Upper lobe of left lung (tissue), 6 donors: Measurements from ENCODE around the gene NKAIN4. TPM values are rescaled to one million over a fixed set of nuclear protein-coding genes. Genes with fewer than 3 reads are reported as not detected.

Source experiments
- ATAC-seq, 2 donors: fragments of 200-7000 bp; cut with Tn5 transposase; one replicate each; pipeline ENCODE4 v1.9.1; 2022; ENCODE audit warnings: mild to moderate bottlenecking in 2 of 2, moderate library complexity in 2 of 2; ENCODE audit not compliant: low FRiP score in 2 of 2
- DNase-seq, 2 donors: peaks; one replicate each; pipeline ENCODE4 v3.0.0-alpha.2; 2019 to 2020
- H3K27ac ChIP-seq, 4 donors: fragments of 200-600 bp; sonication (generic); one replicate each; pipeline ENCODE4 v1.5.1; 2016 to 2019
- H3K27me3 ChIP-seq, 4 donors: fragments of 200-600 bp; sonication (generic); one replicate each; pipeline ENCODE4 v1.5.1; 2017 to 2019
- H3K36me3 ChIP-seq, 4 donors: fragments of 200-600 bp; sonication (generic); one replicate each; pipeline ENCODE4 v1.5.1; 2016 to 2019
- H3K4me1 ChIP-seq, 4 donors: fragments of 200-600 bp; sonication (generic); one replicate each; pipeline ENCODE4 v1.5.1; 2018 to 2019
- H3K4me3 ChIP-seq, 4 donors: fragments of 200-600 bp; sonication (generic); one replicate each; pipeline ENCODE4 v1.5.1; 2017 to 2019; ENCODE audit warnings: mild to moderate bottlenecking in 2 of 4, moderate library complexity in 1 of 4
- H3K9me3 ChIP-seq, 4 donors: fragments of 200-600 bp; sonication (generic); one replicate each; pipeline ENCODE4 v1.5.1; 2018 to 2019
- EP300 ChIP-seq, 4 donors: sonication (generic); formaldehyde crosslinking; IDR thresholded peaks; one replicate each; pipeline ENCODE4 v1.5.1; 2017; ENCODE audit warnings: antibody characterized with exemption in 4 of 4, control low read depth in 2 of 4
- POLR2A ChIP-seq, 4 donors: fragments of 450-650 bp; IDR thresholded peaks; one replicate each; pipeline ENCODE4 v1.5.1; 2016 to 2017; ENCODE audit warnings: antibody characterized with exemption in 4 of 4, mild to moderate bottlenecking in 2 of 4
- POLR2AphosphoS5 ChIP-seq, 2 donors: sonication (generic); formaldehyde crosslinking; IDR thresholded peaks; one replicate each; pipeline ENCODE4 v1.5.1; 2017; ENCODE audit warnings: antibody characterized with exemption in 2 of 2
- WGBS, 2 donors: methylation state at CpG; one replicate each; pipeline ENCODE4 v1.1.5; 2017 to 2018; 5-methylcytosine and 5-hydroxymethylcytosine counted together
- total RNA-seq, 6 donors: library from RNA; depleted of rRNA in 4 of 6; stranded (reverse); fragments of >200 nt in 4 of 6; gene quantifications; one replicate each; pipeline versions ENCODE4 v1.1.0 to v1.2.1, GENCODE V29; 2016 to 2021
- TF ChIP-seq, protein P1 (sequence below), 6 experiments: fragments of 450-650 bp in 4 of 6; fragments of 200-600 bp in 2 of 6; sonication (generic) in 2 of 6; IDR thresholded peaks; one replicate each; pipeline ENCODE4 v1.5.1; 2016 to 2019; ENCODE audit warnings: antibody characterized with exemption in 6 of 6
- donor health status: DM: no; HTN: no; CAD: no; lungs with moderate emphysema.
- donor health status: DM: no; HTN: yes; CAD: no; lungs with severe emphysema.

NKAIN4 gene
- total RNA-seq, 6 donors from 2014 or later: 0.17 TPM; not detected in 5

DNA sequence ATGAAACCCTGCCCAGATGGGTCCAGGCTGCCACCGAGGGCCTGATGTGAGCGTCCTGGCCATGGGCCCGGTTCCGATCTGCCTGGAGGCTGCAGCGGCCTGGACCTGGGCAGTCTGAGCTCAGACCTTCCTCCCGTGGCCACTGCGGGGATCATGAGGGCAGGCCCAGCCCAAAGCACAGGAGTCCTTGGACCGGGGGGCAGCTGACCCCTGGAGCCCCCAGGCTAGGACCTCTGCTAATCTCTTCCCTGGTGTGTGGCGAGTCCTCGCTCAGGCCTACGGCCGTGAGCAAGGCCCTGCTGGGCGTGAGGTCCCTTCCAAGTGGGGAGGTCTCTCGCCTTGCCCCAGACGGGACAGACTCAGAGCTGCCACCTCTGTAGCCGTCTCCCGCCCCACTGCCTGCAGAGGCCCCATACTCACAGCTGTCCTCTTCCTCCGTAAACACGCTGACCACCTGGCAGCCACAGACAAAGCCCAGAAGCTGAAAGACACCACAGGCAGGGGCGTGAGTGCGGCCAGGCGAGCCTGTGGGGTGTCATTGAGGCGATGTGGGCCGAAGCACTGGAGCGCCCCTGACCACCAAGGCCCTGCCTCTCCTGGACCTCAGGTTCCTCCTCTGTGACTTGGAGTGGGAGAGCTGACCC lies 10.5 kb downstream of the NKAIN4 start:
- Histone ChIP-seq H3K9me3 (no peaks in the 10 kb centered on the region), H3K4me1 (no peaks in the 10 kb centered on the region), H3K36me3 (no peaks in the 10 kb centered on the region), H3K4me3 (no peak overlapping the region), H3K27ac (no peak overlapping the region), H3K27me3 (peaks cover 0 to 7% (median 4%) of the 10 kb centered on the region in 4 donors)
- peak in 1 of 2 donors; percentile 68 for DNase-seq
- no peak for ATAC-seq
- TF ChIP-seq POLR2A (IDR thresholded peaks at IDR 0.05) (no peak), POLR2AphosphoS5 (IDR thresholded peaks at IDR 0.05) (no peak), EP300 (IDR thresholded peaks at IDR 0.05) (no peak)
- TF ChIP-seq, protein P1, sequence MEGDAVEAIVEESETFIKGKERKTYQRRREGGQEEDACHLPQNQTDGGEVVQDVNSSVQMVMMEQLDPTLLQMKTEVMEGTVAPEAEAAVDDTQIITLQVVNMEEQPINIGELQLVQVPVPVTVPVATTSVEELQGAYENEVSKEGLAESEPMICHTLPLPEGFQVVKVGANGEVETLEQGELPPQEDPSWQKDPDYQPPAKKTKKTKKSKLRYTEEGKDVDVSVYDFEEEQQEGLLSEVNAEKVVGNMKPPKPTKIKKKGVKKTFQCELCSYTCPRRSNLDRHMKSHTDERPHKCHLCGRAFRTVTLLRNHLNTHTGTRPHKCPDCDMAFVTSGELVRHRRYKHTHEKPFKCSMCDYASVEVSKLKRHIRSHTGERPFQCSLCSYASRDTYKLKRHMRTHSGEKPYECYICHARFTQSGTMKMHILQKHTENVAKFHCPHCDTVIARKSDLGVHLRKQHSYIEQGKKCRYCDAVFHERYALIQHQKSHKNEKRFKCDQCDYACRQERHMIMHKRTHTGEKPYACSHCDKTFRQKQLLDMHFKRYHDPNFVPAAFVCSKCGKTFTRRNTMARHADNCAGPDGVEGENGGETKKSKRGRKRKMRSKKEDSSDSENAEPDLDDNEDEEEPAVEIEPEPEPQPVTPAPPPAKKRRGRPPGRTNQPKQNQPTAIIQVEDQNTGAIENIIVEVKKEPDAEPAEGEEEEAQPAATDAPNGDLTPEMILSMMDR (IDR thresholded peaks at IDR 0.05): no peak
- WGBS, 2 donors: 89% methylated on average over 20 of the region's 25 CpGs; no CpG with 5 or more reads in 1 of the 2 donors

DNA sequence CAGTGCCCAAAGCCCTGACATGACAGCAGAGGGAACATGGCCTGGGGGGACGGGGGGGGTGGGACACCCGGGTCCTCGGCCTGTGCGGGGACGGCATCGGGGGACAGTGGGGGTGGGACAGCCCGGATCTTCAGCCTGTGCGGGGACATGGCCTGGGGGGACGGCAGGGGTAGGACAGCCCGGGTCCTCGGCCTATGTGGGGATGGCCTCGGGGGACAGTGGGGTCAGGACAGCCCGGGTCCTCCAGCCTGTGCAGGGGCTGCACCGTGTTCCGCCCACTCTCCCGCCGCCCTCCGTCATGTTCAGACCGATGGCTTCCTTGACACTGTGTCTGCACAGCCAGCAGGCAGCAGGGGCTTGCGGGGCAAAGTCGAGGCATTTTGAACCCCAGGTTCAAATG lies 11.5 kb downstream of the NKAIN4 start:
- DNase-seq: peak in 1 of 2 donors; percentile 58
- Histone ChIP-seq H3K4me1 (no peaks in the 10 kb centered on the region), H3K27me3 (peaks cover 0 to 5% (median 0%) of the 10 kb centered on the region in 4 donors), H3K4me3 (no peak overlapping the region), H3K36me3 (no peaks in the 10 kb centered on the region), H3K9me3 (no peaks in the 10 kb centered on the region), H3K27ac (no peak overlapping the region)
- WGBS, 2 donors: 86 to 91% methylated on average over 9 to 11 of the region's 21 CpGs
- no peak for TF ChIP-seq EP300 (IDR thresholded peaks at IDR 0.05)
- TF ChIP-seq POLR2AphosphoS5 (IDR thresholded peaks at IDR 0.05): no peak
- TF ChIP-seq POLR2A (IDR thresholded peaks at IDR 0.05): no peak
- TF ChIP-seq, protein P1 (IDR thresholded peaks at IDR 0.05): no peak
- ATAC-seq: no peak

DNA sequence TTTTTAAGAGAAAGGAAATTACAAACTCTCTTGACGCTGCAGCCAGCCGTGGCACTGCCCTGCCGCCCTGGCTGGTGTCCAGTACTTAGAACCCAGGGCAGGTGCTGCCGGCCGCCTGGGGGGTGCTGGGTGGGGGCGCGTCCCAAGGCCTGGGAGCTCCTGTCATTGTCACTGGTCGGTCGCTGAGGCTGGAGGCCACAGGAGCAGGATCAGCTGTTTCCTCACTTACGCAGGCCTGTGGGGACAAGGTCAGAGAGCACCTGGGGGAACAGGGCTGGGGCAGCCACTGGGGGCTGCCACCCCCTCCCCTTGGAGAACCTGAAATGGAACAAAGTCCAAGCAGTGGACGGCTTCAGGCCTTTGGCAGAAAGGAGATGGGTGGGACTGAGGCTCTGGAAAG lies 13.0 kb downstream of the NKAIN4 start:
- Histone ChIP-seq H3K27ac (no peak overlapping the region), H3K9me3 (no peaks in the 10 kb centered on the region)
- WGBS, 2 donors: 40 to 48% methylated on average over 10 of the region's 11 CpGs

DNA sequence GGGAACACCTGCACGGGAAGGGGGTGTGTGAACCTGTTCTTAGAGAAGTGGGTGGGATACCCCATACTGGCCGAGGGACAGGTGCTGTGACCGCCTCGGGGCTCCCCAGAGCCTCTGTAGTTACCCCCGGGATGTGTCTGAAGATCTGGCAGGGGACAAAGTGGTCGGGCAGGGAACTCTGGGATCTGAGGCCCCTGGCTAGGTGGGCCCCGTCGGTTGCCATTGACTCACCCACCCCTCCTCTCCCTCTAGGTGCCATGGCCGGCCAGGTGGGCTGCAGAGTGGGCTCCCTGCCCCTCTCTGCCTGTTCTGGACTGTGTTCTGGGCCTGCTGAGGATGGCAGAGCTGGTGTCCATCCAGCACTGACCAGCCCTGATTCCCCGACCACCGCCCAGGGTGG lies 14.3 kb downstream of the NKAIN4 start:
- WGBS, 2 donors: 70 to 83% methylated on average over 2 to 11 of the region's 11 CpGs
- DNase-seq (peak in 1 of 2 donors; percentile 65), ATAC-seq (no peak)
- Histone ChIP-seq H3K36me3 (no peaks in the 10 kb centered on the region), H3K9me3 (no peaks in the 10 kb centered on the region), H3K27ac (no peak overlapping the region), H3K4me3 (no peak overlapping the region), H3K4me1 (no peaks in the 10 kb centered on the region), H3K27me3 (no peaks in the 10 kb centered on the region)
- TF ChIP-seq POLR2A (IDR thresholded peaks at IDR 0.05) (no peak), EP300 (IDR thresholded peaks at IDR 0.05) (no peak), POLR2AphosphoS5 (IDR thresholded peaks at IDR 0.05) (no peak)
- TF ChIP-seq, protein P1 (IDR thresholded peaks at IDR 0.05): no peak

More for the DNA sequence above, 13.0 kb downstream of the NKAIN4 start:
- Histone ChIP-seq H3K27me3 (no peaks in the 10 kb centered on the region), H3K4me3 (no peak overlapping the region), H3K36me3 (no peaks in the 10 kb centered on the region), H3K4me1 (no peaks in the 10 kb centered on the region)
- no peak for ATAC-seq
- DNase-seq: peak in 1 of 2 donors; percentile 52
- TF ChIP-seq POLR2A (IDR thresholded peaks at IDR 0.05) (no peak), POLR2AphosphoS5 (IDR thresholded peaks at IDR 0.05) (no peak), EP300 (IDR thresholded peaks at IDR 0.05) (no peak)
- TF ChIP-seq, protein P1 (IDR thresholded peaks at IDR 0.05): no peak

DNA sequence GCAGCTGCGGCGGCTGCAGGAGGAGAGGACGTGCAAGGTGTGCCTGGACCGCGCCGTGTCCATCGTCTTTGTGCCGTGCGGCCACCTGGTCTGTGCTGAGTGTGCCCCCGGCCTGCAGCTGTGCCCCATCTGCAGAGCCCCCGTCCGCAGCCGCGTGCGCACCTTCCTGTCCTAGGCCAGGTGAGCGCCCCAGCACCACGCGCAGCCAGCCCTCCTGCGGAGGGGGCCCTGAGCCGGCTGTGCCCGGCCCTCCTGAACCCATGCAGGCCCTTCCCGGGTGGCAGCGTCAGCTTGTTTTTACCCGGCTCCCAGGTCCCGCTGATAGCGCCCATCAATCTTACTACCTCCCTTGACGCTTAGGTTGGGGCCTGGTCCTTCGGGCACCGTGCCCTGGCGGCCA lies 14.8 kb downstream of the NKAIN4 start:
- ATAC-seq: no peak
- no peak overlapping the region for H3K27ac ChIP-seq
- H3K9me3 ChIP-seq: no peaks in the 10 kb centered on the region
- no peaks in the 10 kb centered on the region for H3K27me3 ChIP-seq
- TF ChIP-seq, protein P1 (IDR thresholded peaks at IDR 0.05): no peak
- TF ChIP-seq POLR2AphosphoS5 (IDR thresholded peaks at IDR 0.05) (no peak), POLR2A (IDR thresholded peaks at IDR 0.05) (no peak), EP300 (IDR thresholded peaks at IDR 0.05) (no peak)
- H3K36me3 ChIP-seq: no peaks in the 10 kb centered on the region
- no peaks in the 10 kb centered on the region for H3K4me1 ChIP-seq
- DNase-seq: peak in 1 of 2 donors; percentile 76
- H3K4me3 ChIP-seq: no peak overlapping the region
- WGBS, 2 donors: 86 to 91% methylated on average over 20 to 30 of the region's 30 CpGs
